Stimulated activated CD4-positive, alpha-beta T cell treated with anti-CD3 and anti-CD28 coated beads, Interleukin-12 subunit alpha, Interleukin-12 subunit beta, amount 100 ng/mL, for 24 hours (primary cell): ENCODE results near the gene MED27.
A peak's percentile ranks its signal among the peaks of the same experiment; 100 is the strongest.

ENCODE experiments used
- DNase-seq, 2 experiments: peaks; one replicate each; pipeline ENCODE4 v3.0.0-alpha.2; 2020; ENCODE audit warnings: low read depth in 2 of 2

The MED27 gene

DNA sequence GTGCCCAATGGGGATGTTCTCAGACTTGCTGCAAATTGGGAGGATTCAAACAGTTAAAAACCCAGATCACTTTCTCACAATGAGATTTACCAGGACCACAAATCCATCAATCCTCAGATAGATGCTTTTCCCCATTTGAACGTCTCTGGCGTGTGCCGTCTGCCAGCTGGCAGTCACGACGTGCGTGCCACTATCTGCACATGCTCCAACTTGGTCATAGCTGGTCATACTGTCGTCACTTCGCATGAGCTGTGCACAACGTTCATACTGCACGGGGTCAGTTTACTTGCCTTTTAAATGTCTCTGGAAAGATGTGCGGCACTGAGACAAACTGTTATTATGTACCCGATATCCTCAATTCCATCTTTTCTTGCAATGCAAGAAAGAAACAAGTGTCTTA is 221.5 kb downstream of the MED27 start:
- DNase-seq = no peak

DNA sequence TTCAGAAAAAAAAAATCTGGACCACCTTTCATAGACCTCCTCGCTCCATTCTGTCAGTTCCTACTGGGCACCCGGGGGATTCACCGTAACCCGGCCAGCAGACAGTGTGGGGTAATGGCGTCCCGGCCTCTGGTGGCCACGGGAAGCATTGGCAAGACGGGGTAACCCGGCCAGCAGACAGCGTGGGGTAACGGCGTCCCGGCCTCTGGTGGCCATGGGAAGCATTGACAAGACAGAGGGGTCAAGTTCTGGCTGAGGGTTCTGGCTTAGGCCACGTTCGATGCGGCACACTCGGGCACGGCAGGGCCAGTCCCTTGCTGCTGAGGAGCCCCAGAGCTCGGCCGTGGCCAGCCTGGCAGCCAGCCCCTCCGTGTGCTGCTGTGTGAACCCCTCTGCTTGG is 223.6 kb downstream of the MED27 start:
- DNase-seq = no peak

DNA sequence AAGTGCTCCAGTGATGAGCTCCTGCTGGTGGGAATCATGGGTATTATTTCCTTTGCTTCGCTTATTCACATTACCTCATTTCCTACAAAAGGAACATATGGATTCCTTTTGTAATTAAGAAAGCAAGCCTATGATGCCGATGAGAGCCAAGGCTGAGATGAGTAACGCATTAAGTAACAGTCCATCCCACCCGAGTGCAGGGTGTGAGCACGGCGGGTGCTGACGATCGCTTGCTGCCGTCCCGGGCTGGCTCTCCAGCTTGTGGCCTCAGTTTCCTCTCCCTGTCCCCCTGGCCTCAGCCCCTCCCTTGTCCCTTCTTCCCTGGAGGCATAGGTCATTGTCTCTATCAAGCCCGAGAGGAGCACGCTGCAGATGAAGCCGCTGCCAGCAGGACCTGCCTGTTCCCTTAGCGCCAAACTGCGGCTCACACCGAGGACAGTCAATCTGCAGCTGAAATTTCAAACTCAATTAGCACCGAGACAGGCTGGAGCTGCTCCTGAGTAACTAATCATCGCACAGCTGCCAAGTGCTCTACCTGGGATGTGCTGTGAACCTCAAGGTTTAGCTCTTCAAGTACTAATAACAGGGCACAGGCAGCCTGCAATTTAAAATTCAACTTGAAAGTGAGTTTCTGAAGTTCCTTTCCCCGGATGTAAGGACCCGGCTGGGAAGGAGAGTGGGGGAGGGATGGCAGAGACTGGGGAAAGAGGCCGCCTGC is 224.6 kb downstream of the MED27 start:
- no peak for DNase-seq

DNA sequence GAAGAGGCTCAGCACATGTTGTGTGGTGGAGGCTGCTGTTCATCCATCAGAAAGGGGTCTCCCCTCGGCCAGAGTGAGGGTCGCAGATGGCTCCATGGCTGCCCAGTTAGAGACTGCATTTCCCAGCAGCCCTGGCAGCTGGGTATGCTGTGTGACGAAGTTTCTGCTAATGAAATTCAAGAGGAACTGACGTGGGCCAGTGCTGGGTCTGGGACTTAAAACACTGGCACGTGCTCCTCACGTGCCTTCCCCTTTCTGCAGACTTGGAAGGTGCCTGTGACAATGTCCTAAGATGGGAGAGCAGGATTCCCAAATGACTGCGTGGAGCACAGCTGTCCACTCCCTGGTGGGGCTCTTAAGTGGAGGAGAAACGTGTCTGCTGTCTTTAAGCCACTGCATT is 225.3 kb downstream of the MED27 start:
- no peak for DNase-seq

GRCh38 chr9:131853434-131853833 is 226.2 kb downstream of the MED27 start:
- no peak for DNase-seq

DNA sequence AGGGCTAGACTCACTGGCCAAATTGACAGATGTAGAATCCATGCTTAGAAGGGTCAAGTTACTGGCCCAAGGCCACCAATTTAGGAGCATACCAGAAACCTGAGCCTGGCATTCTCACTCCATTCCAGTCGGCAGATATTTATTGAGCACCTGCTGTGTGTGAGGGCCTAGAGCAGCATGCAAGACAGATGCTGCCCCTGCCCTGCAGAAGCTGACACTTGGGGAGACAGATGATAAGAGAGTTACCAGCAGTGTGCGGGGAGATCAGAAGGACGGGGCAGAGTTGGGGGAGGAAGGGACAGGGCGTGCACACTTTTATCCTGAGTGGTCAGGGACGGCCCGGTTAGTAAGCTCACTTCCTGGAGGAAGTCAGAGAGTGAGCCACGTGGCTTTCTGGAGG is 228.3 kb downstream of the MED27 start:
- DNase-seq = no peak

GRCh38 chr9:131849391-131849790 is 230.3 kb downstream of the MED27 start:
- no peak for DNase-seq

GRCh38 chr9:131848570-131849160 is 231.0 kb downstream of the MED27 start:
- DNase-seq = no peak

DNA sequence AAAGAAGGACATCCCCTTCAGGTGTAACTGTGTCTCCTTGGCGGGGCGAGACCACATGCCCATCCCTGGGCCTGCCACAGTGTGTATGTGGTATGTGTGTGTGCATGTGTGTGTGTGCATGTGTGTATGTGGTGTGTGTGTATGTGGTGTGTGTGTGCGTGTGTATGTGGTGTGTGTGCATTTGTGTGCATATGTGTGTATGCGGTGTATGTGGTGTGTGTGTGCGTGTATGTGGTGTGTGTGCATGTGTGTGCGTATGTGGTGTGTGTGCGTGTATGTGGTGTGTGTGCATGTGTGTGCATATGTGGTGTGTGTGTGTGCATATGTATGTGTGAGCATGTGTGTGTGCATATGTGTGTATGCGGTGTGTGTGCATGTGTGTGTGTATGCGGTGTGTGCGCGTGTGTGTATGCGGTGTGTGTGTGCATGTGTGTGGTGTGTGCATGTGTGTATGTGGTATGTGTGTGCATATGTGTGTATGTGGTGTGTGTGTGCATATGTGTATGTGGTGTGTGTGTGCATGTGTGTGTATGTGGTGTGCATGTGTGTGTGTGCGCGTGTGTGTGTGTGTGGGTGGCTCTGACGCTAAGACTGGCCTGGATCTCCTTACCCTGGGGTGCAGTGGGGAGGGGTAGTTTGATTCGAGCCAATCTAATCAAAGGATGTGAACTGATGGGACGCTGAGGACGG is 231.9 kb downstream of the MED27 start:
- DNase-seq = no peak

GRCh38 chr9:131845305-131846298 is 234.1 kb downstream of the MED27 start:
- DNase-seq = no peak

DNA sequence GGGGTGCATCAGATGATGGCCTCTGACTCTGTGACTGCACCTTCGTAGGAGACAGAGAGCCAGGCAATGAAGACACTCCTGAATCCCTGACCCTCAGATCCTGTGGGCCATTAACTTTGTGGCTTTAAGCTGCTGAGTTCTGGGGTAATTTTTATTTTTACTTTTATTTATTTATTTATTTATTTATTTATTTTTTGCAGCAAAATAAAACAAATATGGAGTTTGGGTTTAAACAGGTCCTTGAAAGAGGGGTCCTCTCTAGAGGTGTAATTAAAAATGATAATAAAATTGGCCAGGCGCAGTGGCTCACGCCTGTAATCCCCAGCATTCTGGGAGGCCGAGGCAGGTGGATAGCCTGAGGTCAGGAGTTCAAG is 234.9 kb downstream of the MED27 start:
- DNase-seq = no peak

DNA sequence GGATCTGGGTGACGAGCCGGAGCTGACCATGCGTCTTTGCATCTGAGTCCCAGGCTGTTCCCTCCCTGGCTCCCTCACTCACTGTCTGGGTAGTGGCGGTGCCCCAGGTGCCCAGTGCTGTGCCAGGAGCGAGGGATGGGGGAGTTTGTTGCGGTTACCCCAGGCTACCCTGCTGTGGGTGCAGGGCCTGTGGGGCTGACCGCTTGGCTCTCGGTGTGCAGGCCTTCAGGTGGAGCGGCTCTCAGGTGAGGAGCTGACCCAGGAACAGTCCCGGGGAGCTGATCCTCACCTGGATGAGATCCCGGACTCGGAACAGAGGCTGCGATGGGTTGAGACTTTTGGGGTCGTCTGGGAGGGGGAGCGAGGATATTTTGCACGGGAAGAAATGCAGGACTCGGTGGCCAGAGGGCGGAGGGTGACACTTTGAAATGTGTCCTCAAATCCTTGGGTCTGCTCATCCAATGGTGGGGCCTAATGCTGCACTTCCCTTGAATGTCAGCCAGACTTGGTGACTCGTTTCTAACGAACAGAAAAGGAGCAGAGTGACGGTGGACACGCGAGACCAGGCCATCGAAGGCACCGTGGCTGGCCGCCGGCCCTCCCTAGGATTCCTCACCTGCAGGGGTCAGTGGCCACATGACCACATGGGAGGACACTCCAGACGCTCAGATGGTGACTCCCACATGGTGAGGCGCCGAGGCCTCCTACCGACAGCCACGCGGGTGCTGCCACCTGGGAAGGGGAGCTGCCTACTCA is 235.5 kb downstream of the MED27 start:
- DNase-seq = no peak

DNA sequence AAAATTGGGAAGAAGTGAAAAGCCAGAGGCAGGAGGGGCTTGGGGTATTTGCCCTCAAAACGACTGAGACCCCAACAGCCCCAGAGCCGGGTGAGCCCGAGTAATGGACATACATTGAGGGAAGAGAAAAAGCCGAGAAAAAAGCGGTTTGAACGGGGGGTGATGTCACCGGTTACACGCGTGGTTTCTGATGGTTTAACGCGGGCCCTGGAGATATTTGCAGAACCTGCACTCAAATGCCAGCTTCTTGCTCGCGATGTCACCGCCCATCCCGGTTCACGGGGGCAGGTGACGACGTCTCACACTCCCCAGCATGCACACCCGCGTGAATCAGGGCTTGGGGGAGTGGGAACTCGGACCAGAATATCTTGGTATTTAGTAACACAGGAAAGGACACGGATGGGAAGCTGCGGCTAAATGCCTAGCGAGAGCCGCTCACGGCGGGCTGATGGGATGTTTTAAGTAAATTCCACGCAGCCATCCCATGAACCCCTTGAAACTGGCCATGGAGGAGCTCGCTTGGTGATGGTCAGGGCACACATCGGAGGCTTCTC is 237.8 kb downstream of the MED27 start:
- no peak for DNase-seq

- no peak for DNase-seq
Measured at GRCh38 chr9:131840751-131841702, 238.6 kb downstream of the MED27 start.

- DNase-seq = no peak
Measured at GRCh38 chr9:131840220-131840619, 239.4 kb downstream of the MED27 start.

DNA sequence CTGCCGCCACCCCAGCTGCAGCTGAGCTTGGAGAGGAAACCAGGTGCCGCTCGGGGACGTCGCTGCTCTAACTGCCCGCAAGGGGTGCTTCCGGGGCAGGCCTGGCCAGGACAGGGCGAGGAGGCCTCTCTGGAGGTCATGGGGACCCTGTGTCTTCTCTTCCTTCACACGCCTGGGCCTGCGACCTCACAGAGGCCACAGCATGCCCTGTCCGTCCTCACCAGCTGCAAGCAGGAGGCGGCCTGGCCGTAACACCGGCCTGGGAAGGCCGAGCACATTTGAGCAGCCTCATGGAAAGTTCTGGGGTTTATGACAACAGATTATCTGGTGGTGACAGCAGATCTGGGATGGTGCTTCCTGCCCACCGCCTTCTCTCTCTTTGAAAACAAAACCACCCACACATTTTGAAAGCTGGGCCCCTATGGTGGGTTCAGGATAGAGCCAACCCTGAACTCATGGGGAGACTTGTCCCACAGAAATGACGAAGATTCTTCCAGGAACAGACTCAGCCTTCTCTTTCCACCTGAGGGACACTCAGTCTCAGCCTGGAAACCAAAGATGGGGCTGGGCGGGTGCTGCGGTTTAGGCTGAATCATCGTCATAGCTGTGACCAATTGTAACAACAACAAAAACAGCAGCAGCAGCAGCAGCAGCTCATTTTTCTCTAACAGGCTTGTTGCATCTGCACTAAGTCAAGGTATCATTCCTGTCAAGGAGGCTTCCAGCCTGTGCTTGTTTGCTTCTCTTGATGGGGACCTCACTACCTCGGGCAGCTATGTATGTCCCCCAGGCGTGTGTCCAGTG is 240.2 kb downstream of the MED27 start:
- DNase-seq = peak in 1 of 2 experiments; percentile 48

- DNase-seq = no peak
Measured at GRCh38 chr9:131838530-131839280, 241.0 kb downstream of the MED27 start.

DNA sequence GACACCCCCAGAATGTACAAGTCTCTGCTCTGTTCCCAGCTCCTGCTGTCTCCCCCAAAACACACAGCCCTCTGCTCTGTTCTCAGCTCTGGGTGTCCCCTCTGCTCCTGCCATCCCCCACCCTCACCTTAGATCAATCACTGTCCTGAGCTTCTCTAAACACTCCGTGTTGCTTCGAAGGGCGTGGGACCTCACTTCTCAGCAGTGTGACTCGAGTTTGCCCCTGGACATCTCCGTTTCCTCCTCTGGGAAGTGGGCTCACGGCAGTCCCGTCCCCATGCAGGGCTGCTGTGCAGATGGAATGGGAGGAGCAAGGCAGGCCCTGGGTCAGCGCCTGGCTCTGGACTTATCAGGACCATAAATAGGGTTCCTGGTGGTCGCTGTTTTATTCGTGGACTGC is 241.8 kb downstream of the MED27 start:
- no peak for DNase-seq
